OCI-LY3 (cell line): ENCODE results near the gene C4orf51.

Experiments
- H2AFZ ChIP-seq: fragments of 200-600, 300-600 bp; shearing (Covaris generic); 2 replicates; pipeline ENCODE4 v1.6.0; 2014; ENCODE audit warnings: antibody characterized with exemption, low read depth, low read length
- H3K27ac ChIP-seq: fragments of 200-600, 300-600 bp; sonication (generic); 2 replicates; pipeline ENCODE4 v1.5.1; 2014; ENCODE audit warnings: mild to moderate bottlenecking, low read length, moderate library complexity, mixed read lengths
- H3K27me3 ChIP-seq: fragments of 200-600, 300-600 bp; sonication (generic); 2 replicates; pipeline ENCODE4 v1.6.1; 2014; ENCODE audit warnings: low read depth, low read length, mixed read lengths
- H3K36me3 ChIP-seq: fragments of 200-600, 300-600 bp; sonication (generic); replicated peaks from 2 replicates; pipeline ENCODE3; 2014; ENCODE audit warnings: low read depth, low read length, mixed read lengths
- H3K4me1 ChIP-seq: fragments of 300-600, 200-600 bp; sonication (generic); 2 replicates; pipeline ENCODE4 v1.6.1; 2014; ENCODE audit warnings: low read length, mixed read lengths
- H3K4me2 ChIP-seq: fragments of 200-600, 300-600 bp; sonication (generic); 2 replicates; pipeline ENCODE4 v1.6.1; 2014; ENCODE audit warnings: low read length, mixed read lengths
- H3K4me3 ChIP-seq: fragments of 300-600, 200-600 bp; sonication (generic); 2 replicates; pipeline ENCODE4 v1.5.1; 2014; ENCODE audit warnings: antibody characterized with exemption, mild to moderate bottlenecking, low read length, moderate library complexity
- H3K79me2 ChIP-seq: fragments of 300-600, 200-600 bp; shearing (Covaris generic); 2 replicates; pipeline ENCODE4 v1.6.1; 2014; ENCODE audit warnings: mild to moderate bottlenecking, low read length, mixed read lengths
- H3K9ac ChIP-seq: fragments of 300-600, 200-600 bp; shearing (Covaris generic); 2 replicates; pipeline ENCODE4 v1.6.0; 2014; ENCODE audit warnings: mild to moderate bottlenecking, low read length, moderate library complexity
- H3K9me3 ChIP-seq: fragments of 200-600, 300-600 bp; shearing (Covaris generic); 2 replicates; pipeline ENCODE4 v1.6.1; 2014; ENCODE audit warnings: low read length, mixed read lengths; ENCODE audit not compliant: insufficient read depth
- H4K20me1 ChIP-seq: fragments of 200-600, 300-600 bp; sonication (generic); 2 replicates; pipeline ENCODE4 v1.6.1; 2016; ENCODE audit warnings: low read length, mixed read lengths; ENCODE audit not compliant: insufficient read depth
- EZH2phosphoT487 ChIP-seq: fragments of 200-600 bp; shearing (Covaris generic); IDR thresholded peaks from 2 replicates; pipeline ENCODE4 v1.6.1; 2018; ENCODE audit warnings: antibody characterized with exemption, mixed run types, low read depth
- TF ChIP-seq, protein P1 (sequence below): fragments of 200-600, 300-600 bp; sonication (generic); IDR thresholded peaks from 2 replicates; pipeline ENCODE4 v1.5.1; 2014; ENCODE audit warnings: antibody characterized with exemption, low read length, low read depth

Gene C4orf51

DNA sequence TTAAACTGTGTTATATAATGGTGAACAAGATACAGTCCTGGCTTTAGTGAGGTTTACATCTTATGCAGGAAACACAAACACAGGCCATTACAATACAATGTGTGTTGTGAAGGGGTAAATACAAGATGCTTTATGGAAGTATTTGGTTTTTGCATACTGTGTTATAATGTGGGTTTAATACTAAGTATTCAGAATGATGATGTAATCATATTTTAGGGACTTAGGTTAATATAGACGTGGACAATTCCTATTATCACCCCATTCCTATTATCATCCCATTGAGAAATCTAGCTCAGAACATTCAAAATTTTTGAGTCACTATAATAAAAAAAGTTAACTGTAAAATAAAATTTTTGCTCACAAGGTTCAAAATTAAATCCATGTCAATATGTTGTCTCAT lies 36.7 kb upstream of the C4orf51 start:
- H3K9me3 ChIP-seq: no peaks in the 10 kb centered on the region
- H3K4me2 ChIP-seq: no peak overlapping the region
- H3K27me3 ChIP-seq: no peaks in the 10 kb centered on the region
- no peak overlapping the region for H3K4me3 ChIP-seq
- no peak overlapping the region for H3K27ac ChIP-seq
- H2AFZ ChIP-seq: no peak overlapping the region
- peaks cover 16% of the 10 kb centered on the region for H3K36me3 ChIP-seq
- H3K79me2 ChIP-seq: no peaks in the 10 kb centered on the region
- TF ChIP-seq, protein P1, sequence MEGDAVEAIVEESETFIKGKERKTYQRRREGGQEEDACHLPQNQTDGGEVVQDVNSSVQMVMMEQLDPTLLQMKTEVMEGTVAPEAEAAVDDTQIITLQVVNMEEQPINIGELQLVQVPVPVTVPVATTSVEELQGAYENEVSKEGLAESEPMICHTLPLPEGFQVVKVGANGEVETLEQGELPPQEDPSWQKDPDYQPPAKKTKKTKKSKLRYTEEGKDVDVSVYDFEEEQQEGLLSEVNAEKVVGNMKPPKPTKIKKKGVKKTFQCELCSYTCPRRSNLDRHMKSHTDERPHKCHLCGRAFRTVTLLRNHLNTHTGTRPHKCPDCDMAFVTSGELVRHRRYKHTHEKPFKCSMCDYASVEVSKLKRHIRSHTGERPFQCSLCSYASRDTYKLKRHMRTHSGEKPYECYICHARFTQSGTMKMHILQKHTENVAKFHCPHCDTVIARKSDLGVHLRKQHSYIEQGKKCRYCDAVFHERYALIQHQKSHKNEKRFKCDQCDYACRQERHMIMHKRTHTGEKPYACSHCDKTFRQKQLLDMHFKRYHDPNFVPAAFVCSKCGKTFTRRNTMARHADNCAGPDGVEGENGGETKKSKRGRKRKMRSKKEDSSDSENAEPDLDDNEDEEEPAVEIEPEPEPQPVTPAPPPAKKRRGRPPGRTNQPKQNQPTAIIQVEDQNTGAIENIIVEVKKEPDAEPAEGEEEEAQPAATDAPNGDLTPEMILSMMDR: no peak
- TF ChIP-seq EZH2phosphoT487: no peak
- no peak overlapping the region for H3K9ac ChIP-seq
- H3K4me1 ChIP-seq: peaks cover 6% of the 10 kb centered on the region
- H4K20me1 ChIP-seq: no peaks in the 10 kb centered on the region

DNA sequence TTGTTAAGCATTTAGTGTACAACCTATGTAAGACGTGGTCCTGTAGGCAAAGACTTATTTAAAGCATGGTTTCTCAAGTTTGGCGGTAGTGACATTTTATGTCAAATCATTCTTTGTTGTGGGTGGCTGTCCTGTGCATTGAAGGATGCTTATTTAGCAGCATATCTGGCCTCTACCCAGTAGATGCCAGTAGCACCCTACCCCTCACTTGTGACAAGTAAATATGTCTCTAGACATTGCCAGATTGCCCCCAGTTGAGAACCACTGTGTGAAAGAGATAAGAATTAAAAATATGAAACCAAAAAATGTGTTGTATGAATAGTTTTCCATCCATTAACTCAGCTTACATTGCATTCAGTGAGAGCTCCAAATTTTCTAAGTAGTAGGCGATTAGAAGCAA lies 35.2 kb upstream of the C4orf51 start:
- no peak overlapping the region for H3K9ac ChIP-seq
- no peak overlapping the region for H3K4me2 ChIP-seq
- H3K9me3 ChIP-seq: no peaks in the 10 kb centered on the region
- TF ChIP-seq, protein P1: no peak
- no peak for TF ChIP-seq EZH2phosphoT487
- H2AFZ ChIP-seq: no peak overlapping the region
- no peak overlapping the region for H3K27ac ChIP-seq
- H3K4me3 ChIP-seq: no peak overlapping the region
- peaks cover 1% of the 10 kb centered on the region for H3K4me1 ChIP-seq
- H3K36me3 ChIP-seq: peaks cover 11% of the 10 kb centered on the region
- H3K27me3 ChIP-seq: no peaks in the 10 kb centered on the region
- no peaks in the 10 kb centered on the region for H3K79me2 ChIP-seq
- H4K20me1 ChIP-seq: no peaks in the 10 kb centered on the region

GRCh38 chr4:145656156-145656555 lies 23.8 kb upstream of the C4orf51 start:
- no peaks in the 10 kb centered on the region for H3K79me2 ChIP-seq
- no peaks in the 10 kb centered on the region for H3K9me3 ChIP-seq
- H3K4me3 ChIP-seq: no peak overlapping the region
- no peak for TF ChIP-seq EZH2phosphoT487
- TF ChIP-seq, protein P1: no peak
- no peak overlapping the region for H3K4me2 ChIP-seq
- H3K36me3 ChIP-seq: peaks cover 44% of the 10 kb centered on the region
- no peaks in the 10 kb centered on the region for H4K20me1 ChIP-seq
- H3K4me1 ChIP-seq: no peaks in the 10 kb centered on the region
- H3K27ac ChIP-seq: no peak overlapping the region
- no peak overlapping the region for H3K9ac ChIP-seq
- no peaks in the 10 kb centered on the region for H3K27me3 ChIP-seq
- no peak overlapping the region for H2AFZ ChIP-seq

DNA sequence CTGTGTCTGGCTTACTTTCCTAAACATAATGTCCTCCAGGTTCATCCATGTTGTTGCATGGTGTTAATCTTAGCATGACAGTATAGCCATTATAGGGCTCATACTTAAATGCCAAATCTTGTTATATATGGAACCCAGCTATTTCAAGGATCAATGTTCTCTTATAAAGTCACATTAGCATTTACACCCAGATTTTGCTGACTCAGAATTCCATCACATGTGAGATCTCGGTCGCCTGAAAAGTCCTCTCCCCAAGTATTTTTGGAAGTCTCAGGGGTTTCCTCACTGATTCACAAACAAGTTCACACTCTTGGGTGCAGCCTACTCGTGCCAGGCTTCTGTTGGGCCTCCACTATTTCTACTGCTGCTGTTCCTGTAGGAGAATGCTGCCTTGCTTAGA lies 19.9 kb upstream of the C4orf51 start:
- no peak overlapping the region for H3K27ac ChIP-seq
- H3K4me1 ChIP-seq: no peaks in the 10 kb centered on the region
- peaks cover 20% of the 10 kb centered on the region for H3K36me3 ChIP-seq
- no peak overlapping the region for H3K9ac ChIP-seq
- no peaks in the 10 kb centered on the region for H3K27me3 ChIP-seq
- no peak overlapping the region for H3K4me3 ChIP-seq
- H4K20me1 ChIP-seq: no peaks in the 10 kb centered on the region
- no peak for TF ChIP-seq EZH2phosphoT487
- TF ChIP-seq, protein P1: no peak
- H3K9me3 ChIP-seq: no peaks in the 10 kb centered on the region
- no peak overlapping the region for H3K4me2 ChIP-seq
- no peak overlapping the region for H2AFZ ChIP-seq
- H3K79me2 ChIP-seq: no peaks in the 10 kb centered on the region
